GM10847 (cell line): Measurements from ENCODE around the gene PRH1.

Experiments
- POLR2A ChIP-seq: IDR thresholded peaks from 2 replicates; pipeline ENCODE4 v1.6.1; 2011; ENCODE audit not compliant: insufficient read length; ENCODE audit errors: extremely low read depth

Gene PRH1

GRCh38 chr12:10884086-10884725 is at the start of gene PRH1:
Gene PRH1, minus strand, starts transcription at chr12:10884255. Its CDS starts 38 bp downstream, at chr12:10884217.
- TF ChIP-seq POLR2A = no peak

- no peak for TF ChIP-seq POLR2A
Observed at GRCh38 chr12:10928746-10929286, 44.8 kb upstream of the PRH1 start, which contains the start of gene PRH2. Gene PRH2, plus strand, starts transcription at chr12:10929236. Its CDS starts 38 bp downstream, at chr12:10929274.

GRCh38 chr12:10926269-10926668 is 42.2 kb upstream of the PRH1 start:
- no peak for TF ChIP-seq POLR2A

GRCh38 chr12:10919809-10920208 is 35.8 kb upstream of the PRH1 start:
- TF ChIP-seq POLR2A = no peak

GRCh38 chr12:10910380-10910779 is 26.3 kb upstream of the PRH1 start:
- TF ChIP-seq POLR2A = no peak

GRCh38 chr12:10909462-10909861 is 25.4 kb upstream of the PRH1 start, which contains the start of gene TAS2R13:
Gene TAS2R13, minus strand, starts transcription at chr12:10909562. Its CDS starts 264 bp downstream, at chr12:10909298.
- no peak for TF ChIP-seq POLR2A

GRCh38 chr12:10904686-10905085 is 20.6 kb upstream of the PRH1 start:
- TF ChIP-seq POLR2A = no peak

GRCh38 chr12:10901427-10901826 is 17.4 kb upstream of the PRH1 start:
- TF ChIP-seq POLR2A = no peak

- TF ChIP-seq POLR2A = no peak
Observed at GRCh38 chr12:10900972-10901371, 16.9 kb upstream of the PRH1 start.

- TF ChIP-seq POLR2A = no peak
Observed at GRCh38 chr12:10900530-10900929, 16.5 kb upstream of the PRH1 start.

- no peak for TF ChIP-seq POLR2A
Observed at GRCh38 chr12:10896854-10897253, 12.8 kb upstream of the PRH1 start.

- no peak for TF ChIP-seq POLR2A
Observed at GRCh38 chr12:10891937-10892336, 7.9 kb upstream of the PRH1 start.

- no peak for TF ChIP-seq POLR2A
Observed at GRCh38 chr12:10889226-10889625, 5.2 kb upstream of the PRH1 start.

- TF ChIP-seq POLR2A = no peak
Observed at GRCh38 chr12:10873378-10873777, 10.7 kb downstream of the PRH1 start.

GRCh38 chr12:10867381-10867780 is 16.7 kb downstream of the PRH1 start:
- no peak for TF ChIP-seq POLR2A

- no peak for TF ChIP-seq POLR2A
Observed at GRCh38 chr12:10863512-10864218, 20.4 kb downstream of the PRH1 start.
